OCI-LY1 (cell line): ENCODE results near the gene PEG3.

ENCODE experiments used
- CTCF ChIP-seq: fragments of 200-600 bp; sonication (generic), shearing (Covaris generic); IDR thresholded peaks from 2 replicates; pipeline ENCODE4 v1.5.1; 2017; ENCODE audit warnings: mild to moderate bottlenecking, antibody characterized with exemption, low read length, moderate library complexity, mixed read lengths
- EZH2 ChIP-seq: fragments of 200-600 bp; sonication (generic), shearing (Covaris generic); IDR thresholded peaks from 2 replicates; pipeline ENCODE4 v1.8.0; 2017; ENCODE audit warnings: borderline replicate concordance, mixed run types, mild to moderate bottlenecking, antibody characterized with exemption, low read length, moderate library complexity, mixed read lengths

- TF ChIP-seq EZH2, result no peak
- no peak for TF ChIP-seq CTCF
Observed at GRCh38 chr19:56856822-56857221, 16.3 kb upstream of the PEG3 start.
